ENCODE results near the gene MBOAT7.

Gene MBOAT7

GRCh38 chr19:54164369-54165068, 24.9 kb downstream of the MBOAT7 start:
- no peak for DNase-seq

DNA sequence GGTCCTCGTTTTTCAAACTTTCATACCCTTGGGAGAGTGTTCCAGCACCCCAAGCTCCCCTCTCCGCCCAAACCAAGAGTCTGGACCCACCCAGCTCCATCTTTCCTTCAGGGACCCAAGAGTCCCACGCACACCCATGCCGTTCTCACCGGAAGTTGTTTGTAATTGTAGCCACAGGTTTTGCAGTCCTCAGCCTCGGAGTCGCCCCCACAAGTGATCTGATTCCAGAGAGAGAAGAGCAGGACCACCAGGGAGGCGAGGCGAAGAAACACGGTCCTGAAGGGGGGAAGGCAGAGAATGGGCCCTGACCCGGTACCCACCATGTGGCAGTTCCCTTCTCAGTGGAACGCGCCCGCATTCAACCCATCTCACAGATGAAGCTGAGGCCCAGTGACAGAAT, 26.5 kb downstream of the MBOAT7 start:
- DNase-seq: no peak

GRCh38 chr19:54162241-54162805, 27.1 kb downstream of the MBOAT7 start:
- DNase-seq: peak in 38 of 56 donors; percentile 4 to 77 (median 46)

- no peak for DNase-seq
These were observed 28.5 kb downstream of the MBOAT7 start for GRCh38 chr19:54160854-54161253.

GRCh38 chr19:54160182-54160811, 29.1 kb downstream of the MBOAT7 start:
- peak in 2 of 56 donors; percentile 15 to 17 for DNase-seq

DNA sequence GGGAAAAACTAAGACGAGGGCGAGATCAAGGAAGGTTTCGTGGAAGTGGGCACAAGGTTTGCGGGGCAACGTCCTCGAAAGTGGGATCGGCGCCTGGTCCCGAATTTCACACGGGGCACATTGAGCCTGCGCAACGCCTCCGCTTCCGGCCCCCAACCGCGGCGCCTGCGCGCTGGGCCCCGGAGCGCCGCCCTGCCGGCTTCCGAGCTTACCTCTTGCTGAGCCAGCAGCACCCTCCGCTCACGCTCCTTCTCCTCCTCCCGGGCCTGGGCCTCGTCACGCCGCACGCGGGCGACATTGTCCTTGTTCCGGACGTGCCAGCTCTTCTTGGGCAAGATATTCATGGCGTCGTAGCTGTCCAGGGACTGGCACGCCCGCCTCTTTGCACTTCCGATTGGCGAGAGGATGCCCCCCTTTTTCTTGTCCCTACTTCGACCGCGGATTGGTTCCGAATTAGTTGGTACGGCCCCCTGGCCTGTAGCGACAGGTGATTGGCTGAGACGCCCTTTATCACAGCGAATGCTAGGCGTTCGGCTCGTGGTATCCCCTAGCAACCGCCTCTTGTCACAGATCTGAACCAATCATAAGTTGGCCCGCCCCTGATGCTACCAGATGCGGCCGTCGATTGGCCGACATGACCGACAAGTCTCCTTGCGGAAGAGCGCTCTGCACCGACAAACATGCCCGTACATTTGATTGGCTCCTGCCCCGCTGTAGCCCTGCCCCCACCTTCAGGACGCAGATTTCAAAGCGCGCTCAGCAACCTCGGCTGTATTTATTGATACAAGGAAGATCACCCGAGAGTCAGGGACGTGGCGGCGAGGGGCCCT, 29.8 kb downstream of the MBOAT7 start, which contains the start of gene LENG1:
Gene LENG1, minus strand, starts transcription at position 370 of the 830 bp plus-strand sequence. Its CDS starts 26 bp downstream, at position 344.
- DNase-seq: peak; percentile 93 to 100 (median 99)

DNA sequence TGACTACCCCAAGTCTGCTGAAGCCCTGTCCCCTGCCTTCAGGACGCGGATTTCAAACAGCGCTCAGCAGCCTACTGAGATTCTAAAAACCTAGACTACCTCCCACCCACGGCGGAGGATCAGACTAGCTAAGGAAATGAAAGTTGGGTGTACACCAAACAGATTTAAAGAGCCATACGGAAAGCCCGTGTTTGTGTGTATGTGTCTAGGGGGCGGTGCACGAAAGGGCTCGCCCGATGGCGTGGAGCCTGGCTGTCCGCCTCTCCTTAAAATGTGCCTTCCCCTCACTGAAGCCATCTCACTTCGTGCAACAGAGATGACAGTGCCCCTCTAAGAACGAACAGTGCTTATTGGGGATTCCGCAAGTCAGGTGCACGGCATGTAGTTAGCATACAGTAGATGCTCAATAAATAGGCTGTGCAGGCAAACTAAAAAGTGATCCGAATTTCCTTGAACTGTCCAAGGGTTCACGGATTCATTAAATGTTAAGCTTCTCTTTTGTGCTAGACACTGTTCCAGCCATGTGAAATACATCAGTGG, 30.5 kb downstream of the MBOAT7 start:
- peak in 2 of 56 donors; percentile 27 to 33 for DNase-seq

- DNase-seq: no peak
These were observed 32.4 kb downstream of the MBOAT7 start for GRCh38 chr19:54156953-54157352.

GRCh38 chr19:54156490-54156889, 32.9 kb downstream of the MBOAT7 start:
- no peak for DNase-seq

- no peak for DNase-seq
These were observed 33.7 kb downstream of the MBOAT7 start for GRCh38 chr19:54155694-54156093.

DNA sequence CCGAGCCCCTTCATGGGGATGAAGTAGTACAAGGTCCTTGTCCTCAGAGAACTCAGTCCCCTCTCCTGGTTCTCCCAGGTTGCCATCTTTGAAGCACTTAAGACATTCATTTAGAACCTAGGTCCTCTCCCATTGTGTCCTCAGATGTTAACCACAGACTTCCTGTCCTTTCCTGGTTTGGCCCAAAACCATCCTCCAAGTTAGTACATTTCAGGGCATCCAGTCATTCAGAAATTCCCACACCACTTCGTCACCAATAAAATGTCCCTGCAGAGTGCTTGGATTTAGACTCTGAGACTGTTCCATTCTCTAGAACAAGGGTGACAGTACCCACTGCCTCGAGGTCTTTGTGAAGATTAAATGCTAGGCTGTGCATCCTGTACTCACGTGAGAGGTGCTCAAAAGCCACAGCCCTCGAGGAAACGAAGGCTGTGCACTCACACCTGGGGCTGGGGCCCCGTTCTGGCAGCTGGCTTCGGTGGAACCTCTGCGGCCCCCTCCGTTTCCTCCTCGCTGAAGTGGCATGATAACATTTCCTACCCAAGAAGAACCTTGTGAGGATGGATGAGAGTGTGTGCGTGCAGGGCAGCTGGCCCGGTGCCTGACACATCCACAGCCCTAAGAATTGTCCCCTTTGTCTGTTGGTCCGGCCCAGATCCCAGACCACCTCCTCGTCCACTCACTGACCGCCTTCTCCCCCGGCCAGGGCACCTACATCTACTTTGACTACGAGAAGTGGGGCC, 34.6 kb downstream of the MBOAT7 start:
- DNase-seq: no peak

DNA sequence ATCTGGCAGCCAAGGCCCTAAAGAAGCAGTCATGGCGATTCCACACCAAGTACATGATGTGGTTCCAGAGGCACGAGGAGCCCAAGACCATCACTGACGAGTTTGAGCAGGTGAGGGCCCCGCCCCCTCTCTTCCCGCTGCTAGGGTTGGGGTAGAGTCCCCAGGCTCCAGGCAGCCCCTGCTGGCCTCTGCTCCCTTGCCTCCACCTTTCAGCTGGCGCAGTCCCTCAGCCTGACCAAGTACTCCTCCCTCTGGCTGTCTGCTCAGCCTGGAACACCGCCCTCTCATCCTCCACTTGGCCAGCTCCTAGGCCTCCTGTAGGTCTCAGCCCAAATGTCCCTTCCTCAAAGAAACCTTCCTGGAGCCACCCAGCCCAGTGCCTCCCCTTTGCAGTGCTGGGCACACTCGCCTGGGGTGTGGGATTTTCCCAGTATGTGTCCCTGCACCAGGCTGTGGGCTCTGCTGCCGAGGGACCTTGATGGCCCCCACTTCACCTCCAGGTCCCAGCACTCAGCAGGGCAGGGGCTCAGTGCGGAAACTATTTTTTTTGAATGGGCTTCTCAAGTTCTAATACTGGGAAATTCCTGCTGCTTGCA, 35.6 kb downstream of the MBOAT7 start:
- DNase-seq: no peak

GRCh38 chr19:54152878-54153524, 36.4 kb downstream of the MBOAT7 start:
- DNase-seq: no peak

GRCh38 chr19:54152267-54152666, 37.1 kb downstream of the MBOAT7 start:
- DNase-seq: no peak

DNA sequence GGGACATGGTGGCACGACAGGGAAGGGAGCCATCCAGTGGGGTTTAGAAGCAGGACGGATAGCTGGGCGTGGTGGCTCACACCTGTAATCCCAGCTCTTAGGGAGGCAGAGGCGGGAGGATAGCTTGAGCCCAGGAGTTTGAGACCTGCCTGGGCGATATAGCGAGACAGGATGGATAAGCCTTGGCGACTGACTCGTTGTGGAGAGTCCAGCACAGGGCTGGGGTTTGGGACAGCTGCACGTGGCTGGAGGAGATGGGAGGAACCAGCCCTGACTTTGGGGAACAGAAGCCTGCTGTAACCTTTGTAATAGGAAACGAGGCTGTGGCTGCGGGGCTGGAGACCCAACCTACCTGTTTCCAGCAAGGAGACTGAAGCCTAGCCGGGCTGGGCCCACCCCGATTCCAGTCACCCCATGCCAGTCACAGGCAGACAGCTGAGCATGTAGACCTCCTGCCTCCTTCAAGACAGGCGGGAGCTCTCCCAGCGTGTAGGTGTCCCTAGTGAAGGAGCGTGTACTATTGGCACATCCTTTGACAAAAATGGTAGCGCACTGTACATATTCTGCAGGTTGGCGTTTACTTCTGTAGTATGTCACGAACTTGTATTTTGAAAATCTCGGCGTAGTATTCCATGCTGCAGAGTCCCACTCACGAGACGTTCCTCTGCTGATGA, 37.9 kb downstream of the MBOAT7 start:
- peak in 10 of 56 donors; percentile 7 to 44 (median 20) for DNase-seq

DNA sequence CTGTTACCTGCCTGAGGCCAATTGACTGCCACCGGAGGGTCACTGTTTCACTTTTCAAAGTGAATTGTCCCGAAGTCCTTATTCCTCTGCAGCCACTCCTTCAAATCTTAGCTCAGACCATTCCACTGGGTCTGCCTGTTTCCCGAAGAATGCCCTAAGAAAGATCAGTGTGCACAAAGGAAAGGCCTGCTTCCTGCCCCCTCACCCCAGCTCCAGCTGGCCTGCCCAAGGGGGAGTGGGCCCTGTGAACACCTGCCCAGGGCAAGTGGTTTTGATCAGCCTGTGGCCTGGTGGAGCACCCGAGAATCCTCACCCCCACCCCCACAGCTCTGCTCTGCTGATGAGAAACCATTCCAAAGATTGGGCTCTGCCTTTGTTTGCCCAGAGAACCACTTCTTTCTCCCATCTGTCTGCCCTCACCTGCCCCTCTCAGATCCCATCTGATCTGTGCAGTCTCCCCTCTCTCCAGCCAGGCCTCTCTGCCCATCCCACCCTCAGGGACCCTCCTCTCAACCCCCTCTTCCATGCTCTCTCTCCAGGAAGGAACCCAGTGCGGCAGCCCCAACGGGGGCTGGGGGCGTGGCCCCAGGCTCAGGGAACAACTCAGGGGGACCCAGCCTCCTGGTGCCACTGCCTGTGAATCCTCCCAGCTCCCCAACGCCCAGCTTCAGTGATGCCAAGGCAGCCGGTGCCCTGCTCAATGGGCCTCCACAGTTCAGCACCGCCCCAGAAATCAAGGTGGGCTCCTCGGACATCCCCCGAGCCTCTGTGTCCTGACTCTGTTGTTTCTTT, 40.2 kb downstream of the MBOAT7 start:
- no peak for DNase-seq

- no peak for DNase-seq
These were observed 41.2 kb downstream of the MBOAT7 start for GRCh38 chr19:54148158-54148557.

GRCh38 chr19:54147676-54148075, 41.7 kb downstream of the MBOAT7 start:
- DNase-seq: no peak

Measured in nucleus accumbens (tissue), 56 donors.